ENCODE results near the gene RASGRP3.
"Not testable (repeated sequence)": the region's sequence is repeated elsewhere in the genome, so short reads cannot be mapped to it uniquely, and the experiment has no call there.

Gene RASGRP3

DNA sequence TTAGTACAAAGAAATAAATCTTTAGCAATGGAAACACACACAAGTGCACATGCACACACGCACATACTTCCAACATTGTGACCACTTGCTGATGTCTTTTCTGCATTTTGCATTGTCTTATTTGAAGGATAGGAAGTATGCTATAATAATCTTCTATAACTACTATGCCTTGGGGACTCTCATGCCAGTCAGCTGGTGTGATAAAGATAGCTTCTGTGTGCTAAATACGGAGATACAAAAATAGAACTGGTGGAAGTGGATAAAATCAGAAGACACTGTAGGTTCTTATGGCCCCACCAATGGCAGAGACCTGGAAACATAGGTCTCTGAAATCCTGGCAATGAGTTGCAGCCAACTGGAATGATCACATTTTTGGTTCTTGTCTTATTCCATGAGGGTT lies 31.5 kb upstream of the RASGRP3 start:
- TF ChIP-seq ZNF274 (IDR thresholded peaks at IDR 0.05; ENCODE audit: low read depth, low read length) = no peak
- no peak overlapping the region for H3K4me3 ChIP-seq (ENCODE audit: low read length)

DNA sequence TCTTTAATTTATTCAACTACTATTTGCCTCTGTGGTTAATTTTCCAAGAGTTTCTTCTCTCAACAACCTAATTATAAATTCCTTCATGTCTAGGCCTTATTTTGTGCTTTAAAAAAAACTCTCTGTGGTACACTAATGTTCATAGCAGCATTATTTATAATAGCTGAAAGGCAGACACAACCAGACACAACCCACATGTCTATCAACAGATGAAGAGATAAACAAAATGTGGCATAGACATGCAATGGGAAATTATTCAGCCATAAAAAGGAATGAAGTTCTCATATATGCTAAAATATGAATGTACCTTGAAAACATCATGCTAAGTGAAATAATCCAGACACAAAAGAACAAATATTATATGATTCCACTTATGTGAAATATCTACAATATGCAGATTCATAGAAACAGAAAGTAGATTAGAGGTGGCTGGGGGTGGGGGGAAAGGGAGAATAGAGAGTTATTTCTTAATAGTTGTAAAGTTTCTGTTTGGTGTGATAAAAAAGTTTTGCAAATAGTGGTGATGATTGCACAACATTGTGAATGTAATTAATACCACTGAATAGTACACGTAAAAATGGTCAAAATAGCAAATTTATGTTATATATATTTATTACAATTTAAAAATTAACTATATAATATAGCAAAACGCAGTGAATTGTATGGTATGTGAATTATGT lies 28.1 kb upstream of the RASGRP3 start:
- no peak overlapping the region for H3K4me3 ChIP-seq (ENCODE audit: low read length)
- TF ChIP-seq ZNF274 (IDR thresholded peaks at IDR 0.05; ENCODE audit: low read depth, low read length) = no peak

DNA sequence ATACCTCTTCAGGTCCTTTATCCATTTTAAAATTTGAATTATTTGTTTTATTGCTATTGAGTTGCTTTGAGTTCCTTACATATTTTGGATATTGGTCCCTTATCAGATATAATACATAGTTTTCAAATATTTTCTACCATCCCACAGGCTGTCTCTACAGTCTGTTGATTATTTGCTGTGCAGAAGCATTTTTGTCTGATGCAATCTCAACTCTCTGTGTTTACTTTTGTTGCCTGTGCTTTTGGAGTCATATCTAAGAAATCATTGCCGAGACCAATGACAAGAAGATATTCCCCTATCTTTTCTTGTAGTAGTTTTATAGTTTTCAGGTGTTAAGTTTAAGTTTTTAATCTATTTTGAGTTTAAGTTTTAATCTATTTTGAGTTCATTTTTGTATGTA lies 25.2 kb upstream of the RASGRP3 start:
- H3K4me3 ChIP-seq (ENCODE audit: low read length) = no peak overlapping the region
- TF ChIP-seq ZNF274 (IDR thresholded peaks at IDR 0.05; ENCODE audit: low read depth, low read length) = no peak

DNA sequence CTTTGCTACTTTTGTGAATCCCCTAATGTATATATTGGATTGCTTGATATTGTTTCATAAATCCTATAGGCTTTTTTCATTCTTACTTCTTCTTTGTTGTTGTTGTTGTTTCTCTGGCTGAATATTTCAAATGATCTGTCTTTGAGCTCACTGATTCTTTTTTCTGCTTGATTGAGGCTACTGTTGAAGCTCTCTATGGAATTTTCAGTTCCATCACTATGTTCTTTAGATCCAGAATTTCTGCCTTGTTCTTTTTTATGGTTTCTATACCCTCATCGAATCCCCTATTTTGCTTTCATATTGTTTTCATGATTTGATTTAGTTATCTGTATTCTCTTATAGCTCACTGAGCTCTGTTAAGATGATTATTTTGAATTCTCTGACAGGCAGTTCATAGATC lies 24.6 kb upstream of the RASGRP3 start:
- no peak for TF ChIP-seq ZNF274 (IDR thresholded peaks at IDR 0.05; ENCODE audit: low read depth, low read length)
- H3K4me3 ChIP-seq (ENCODE audit: low read length) = no peak overlapping the region

DNA sequence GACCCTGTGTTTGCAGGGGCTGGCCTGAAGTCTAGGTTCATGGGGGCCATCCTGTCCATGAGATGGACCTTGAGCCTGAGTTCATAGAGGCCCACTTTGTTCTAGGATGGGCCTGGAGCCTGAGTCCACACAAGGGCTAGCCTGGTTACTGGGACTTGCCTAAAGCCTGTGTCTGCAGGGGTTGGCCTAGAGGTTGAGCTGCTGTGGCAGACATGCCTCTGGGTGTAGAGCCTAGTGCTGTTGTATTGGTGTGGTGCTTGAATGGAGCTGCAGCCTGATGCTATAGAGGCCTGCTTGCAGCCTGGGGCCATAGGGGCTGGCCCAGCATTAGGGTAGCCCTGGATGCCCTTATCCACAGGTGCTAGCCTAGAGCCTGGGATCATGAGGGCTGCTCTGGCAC lies 23.9 kb upstream of the RASGRP3 start:
- no peak for TF ChIP-seq ZNF274 (IDR thresholded peaks at IDR 0.05; ENCODE audit: low read depth, low read length)
- no peak overlapping the region for H3K4me3 ChIP-seq (ENCODE audit: low read length)

GRCh38 chr2:33453905-33454479 lies 22.5 kb upstream of the RASGRP3 start:
- no peak overlapping the region for H3K4me3 ChIP-seq (ENCODE audit: low read length)
- no peak for TF ChIP-seq ZNF274 (IDR thresholded peaks at IDR 0.05; ENCODE audit: low read depth, low read length)

DNA sequence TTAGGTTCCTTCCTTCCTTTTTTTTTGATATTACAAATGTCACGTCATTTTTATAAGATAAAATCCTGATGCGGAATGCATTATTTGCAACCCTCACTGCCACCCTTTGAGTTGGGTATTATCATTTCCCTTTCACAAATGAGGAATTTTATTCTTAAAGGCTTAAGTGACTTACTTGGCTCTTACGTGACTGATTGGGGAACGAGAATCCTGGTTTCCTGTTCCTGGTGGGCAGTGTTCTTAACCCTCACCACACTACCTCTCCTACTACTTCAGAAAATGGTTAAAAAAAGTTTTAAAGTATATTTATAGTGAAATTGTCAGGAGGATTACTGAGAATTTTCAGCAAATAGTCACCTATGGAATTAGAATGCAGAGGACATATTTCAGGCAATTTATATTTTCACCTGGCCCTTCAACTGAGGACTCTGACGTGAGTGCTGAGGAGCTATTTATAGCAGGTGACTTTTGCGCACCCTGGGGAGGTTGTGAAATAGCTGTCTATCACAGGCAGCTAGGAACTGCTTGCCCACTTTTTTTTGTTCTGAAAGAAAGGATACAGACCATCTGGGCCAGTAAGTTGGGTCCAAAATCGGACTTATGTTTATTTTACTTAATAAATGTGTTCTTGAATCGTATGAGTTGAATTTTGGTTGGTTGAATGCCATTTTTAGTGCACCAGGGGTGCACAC lies 18.7 kb upstream of the RASGRP3 start:
- H3K4me3 ChIP-seq (ENCODE audit: low read length) = peak overlapping the region; percentile 49; the same call in 1 of the 2 replicates
- TF ChIP-seq ZNF274 (IDR thresholded peaks at IDR 0.05; ENCODE audit: low read depth, low read length) = no peak

GRCh38 chr2:33458248-33458819 lies 18.1 kb upstream of the RASGRP3 start:
- no peak overlapping the region for H3K4me3 ChIP-seq (ENCODE audit: low read length)
- no peak for TF ChIP-seq ZNF274 (IDR thresholded peaks at IDR 0.05; ENCODE audit: low read depth, low read length)

DNA sequence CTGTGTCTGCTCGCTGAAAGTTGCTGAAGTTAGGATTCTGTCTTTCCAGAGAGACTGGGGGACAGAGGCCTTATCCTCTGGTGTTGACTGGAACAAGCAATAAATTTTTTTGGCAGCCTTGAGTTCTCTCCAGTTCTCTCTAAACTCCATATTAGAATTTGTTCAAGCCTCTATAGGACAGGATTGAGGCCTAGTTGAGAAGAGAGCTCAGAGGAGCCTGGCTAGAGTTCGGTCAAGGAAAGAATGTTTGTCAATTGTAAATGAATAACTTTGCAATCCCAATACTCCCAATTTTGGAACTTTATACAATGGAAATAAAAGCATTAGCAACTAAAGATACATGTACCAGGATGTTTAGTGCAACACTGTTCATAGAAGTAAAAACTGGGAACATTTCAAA lies 16.7 kb upstream of the RASGRP3 start:
- no peak overlapping the region for H3K4me3 ChIP-seq (ENCODE audit: low read length)
- TF ChIP-seq ZNF274 (IDR thresholded peaks at IDR 0.05; ENCODE audit: low read depth, low read length) = no peak

GRCh38 chr2:33462512-33462911 lies 13.9 kb upstream of the RASGRP3 start:
- H3K4me3 ChIP-seq (ENCODE audit: low read length) = not testable (repeated sequence)

DNA sequence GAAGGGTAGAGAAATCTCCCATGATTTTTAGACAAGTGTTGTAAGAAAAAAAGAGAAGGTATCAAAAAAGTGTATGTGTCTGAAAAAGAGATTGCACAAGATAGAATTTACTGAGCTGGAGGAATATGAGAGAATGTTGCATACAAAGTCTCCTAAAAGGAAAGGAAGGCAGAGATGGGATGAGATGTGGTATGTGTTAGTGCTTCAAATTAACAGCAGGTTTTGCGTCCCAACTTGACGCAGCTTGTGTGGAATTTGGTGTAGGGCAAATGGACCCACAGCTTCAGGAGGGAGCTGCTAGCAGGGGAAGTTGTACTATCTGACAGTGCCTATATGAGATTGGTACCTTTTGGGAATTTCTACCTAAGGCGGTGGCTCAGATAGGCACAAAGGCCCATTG lies 9.0 kb upstream of the RASGRP3 start:
- H3K4me3 ChIP-seq (ENCODE audit: low read length) = no peak overlapping the region

GRCh38 chr2:33469238-33469637 lies 7.2 kb upstream of the RASGRP3 start:
- no peak overlapping the region for H3K4me3 ChIP-seq (ENCODE audit: low read length)
- no peak for TF ChIP-seq ZNF274 (IDR thresholded peaks at IDR 0.05; ENCODE audit: low read depth, low read length)

More for the DNA sequence above, 9.0 kb upstream of the RASGRP3 start:
- TF ChIP-seq ZNF274 (IDR thresholded peaks at IDR 0.05; ENCODE audit: low read depth, low read length) = no peak

- H3K4me3 ChIP-seq (ENCODE audit: low read length) = peak overlapping the region; percentile 99
- TF ChIP-seq ZNF274 (IDR thresholded peaks at IDR 0.05; ENCODE audit: low read depth, low read length) = no peak
These were observed 972 bp upstream of the RASGRP3 start for GRCh38 chr2:33475224-33476130.

GRCh38 chr2:33476793-33477190 lies 343 bp downstream of the RASGRP3 start:
- peak overlapping the region; percentile 99 for H3K4me3 ChIP-seq (ENCODE audit: low read length)
- TF ChIP-seq ZNF274 (IDR thresholded peaks at IDR 0.05; ENCODE audit: low read depth, low read length) = no peak
